Stimulated activated CD4-positive, alpha-beta T cell treated with anti-CD3 and anti-CD28 coated beads, TNF-alpha, amount 100 ng/mL, for 1 hour (primary cell): Measurements from ENCODE around the gene DIAPH1.

ENCODE experiments used
- DNase-seq, 3 donors: peaks; one replicate each; pipeline ENCODE4 v3.0.0-alpha.2; 2020; ENCODE audit warnings: low read depth in 3 of 3, low spot score in 1 of 3

Gene DIAPH1

DNA sequence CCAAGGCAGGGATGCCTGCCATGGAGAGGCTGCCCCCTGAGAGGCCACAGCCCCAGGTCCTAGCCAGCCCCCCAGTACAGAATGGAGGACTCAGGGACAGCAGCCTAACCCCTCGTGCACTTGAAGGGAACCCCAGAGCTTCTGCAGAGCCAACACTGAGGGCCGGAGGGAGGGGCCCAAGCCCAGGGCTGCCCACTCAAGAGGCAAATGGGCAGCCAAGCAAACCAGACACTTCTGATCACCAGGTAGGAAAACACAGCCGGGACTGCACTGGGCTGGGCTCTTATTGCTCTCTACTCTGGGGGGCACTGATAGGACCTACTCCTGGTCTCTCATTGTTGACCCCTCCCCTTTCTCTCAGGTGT, 21.2 kb upstream of the DIAPH1 start:
- DNase-seq: no peak

DNA sequence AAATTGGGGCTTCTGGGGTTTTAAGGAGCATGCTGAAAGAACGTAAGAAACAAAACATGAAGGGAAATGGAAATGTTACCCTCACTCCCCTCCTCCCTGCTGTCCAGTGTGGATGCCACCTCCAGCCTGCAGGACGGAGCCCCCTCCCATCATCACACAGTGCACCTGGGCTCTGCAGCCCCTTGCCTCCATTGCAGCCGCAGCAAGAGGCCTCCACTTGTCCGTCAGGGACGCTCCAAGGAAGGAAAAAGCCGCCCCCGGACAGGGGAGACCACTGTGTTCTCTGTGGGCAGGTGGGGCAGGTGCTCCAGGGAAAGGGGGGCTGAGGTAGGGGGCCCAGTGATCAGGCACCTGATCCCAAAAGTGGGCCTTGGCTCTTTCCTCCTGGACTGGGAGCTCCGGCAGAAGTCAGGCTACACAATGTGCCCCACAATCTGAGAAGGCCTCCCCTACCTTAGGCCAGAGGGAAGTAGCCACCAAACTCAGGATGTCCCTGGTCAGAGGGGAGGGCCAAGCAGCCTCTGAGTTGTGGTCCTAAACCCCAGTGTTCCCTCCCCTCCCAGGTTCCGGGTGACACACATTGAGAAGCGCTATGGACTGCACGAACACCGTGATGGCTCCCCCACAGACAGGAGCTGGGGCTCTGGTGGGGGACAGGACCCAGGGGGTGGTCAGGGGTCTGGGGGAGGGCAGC, 20.7 kb upstream of the DIAPH1 start:
- DNase-seq: no peak

DNA sequence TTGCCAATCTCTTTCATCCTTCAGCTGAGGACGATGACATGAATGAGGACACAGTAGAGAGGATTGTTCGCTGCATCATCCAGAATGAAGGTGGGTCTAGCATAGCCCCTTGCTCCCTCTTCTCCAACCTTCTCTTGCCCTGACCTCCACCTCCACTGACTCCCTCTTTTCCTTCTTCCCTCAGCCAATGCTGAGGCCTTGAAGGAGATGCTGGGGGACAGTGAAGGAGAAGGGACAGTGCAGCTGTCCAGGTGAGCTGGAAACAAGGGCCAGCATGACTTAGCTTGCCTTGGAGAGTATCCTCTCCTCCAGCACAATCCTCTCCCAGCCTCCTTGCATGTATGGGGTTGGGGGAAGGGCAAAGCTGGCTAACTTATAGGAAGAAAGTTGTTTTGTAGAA, 20.0 kb upstream of the DIAPH1 start:
- no peak for DNase-seq

DNA sequence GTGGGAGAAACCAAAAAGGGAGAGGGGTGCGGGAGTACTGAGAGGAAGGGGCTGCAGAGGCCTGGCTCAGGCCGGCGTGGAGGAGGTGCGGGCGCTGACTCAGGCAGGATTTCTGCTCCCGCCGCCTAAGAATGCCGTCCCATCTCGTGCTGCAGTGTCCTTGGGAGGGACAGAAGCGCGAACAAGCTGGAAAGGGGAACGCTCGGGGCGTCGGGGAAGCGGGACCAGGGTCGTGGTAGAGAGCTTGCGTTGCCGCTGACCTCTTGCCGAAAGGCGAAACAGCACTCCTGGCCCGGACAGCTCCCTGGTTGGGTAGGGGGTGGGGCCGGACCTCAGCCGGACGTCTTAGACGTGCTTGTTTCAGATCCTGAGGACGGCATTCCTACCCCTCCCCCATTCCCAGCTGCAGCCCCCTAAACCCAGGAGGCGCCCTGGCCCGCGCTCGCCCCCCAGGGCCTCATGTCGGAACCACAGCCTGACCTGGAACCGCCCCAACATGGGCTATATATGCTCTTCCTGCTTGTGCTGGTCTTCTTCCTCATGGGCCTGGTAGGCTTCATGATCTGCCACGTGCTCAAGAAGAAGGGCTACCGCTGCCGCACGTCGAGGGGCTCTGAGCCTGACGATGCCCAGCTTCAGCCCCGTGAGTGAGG, 19.1 kb upstream of the DIAPH1 start:
- peak in 1 of 3 donors; percentile 40 for DNase-seq

DNA sequence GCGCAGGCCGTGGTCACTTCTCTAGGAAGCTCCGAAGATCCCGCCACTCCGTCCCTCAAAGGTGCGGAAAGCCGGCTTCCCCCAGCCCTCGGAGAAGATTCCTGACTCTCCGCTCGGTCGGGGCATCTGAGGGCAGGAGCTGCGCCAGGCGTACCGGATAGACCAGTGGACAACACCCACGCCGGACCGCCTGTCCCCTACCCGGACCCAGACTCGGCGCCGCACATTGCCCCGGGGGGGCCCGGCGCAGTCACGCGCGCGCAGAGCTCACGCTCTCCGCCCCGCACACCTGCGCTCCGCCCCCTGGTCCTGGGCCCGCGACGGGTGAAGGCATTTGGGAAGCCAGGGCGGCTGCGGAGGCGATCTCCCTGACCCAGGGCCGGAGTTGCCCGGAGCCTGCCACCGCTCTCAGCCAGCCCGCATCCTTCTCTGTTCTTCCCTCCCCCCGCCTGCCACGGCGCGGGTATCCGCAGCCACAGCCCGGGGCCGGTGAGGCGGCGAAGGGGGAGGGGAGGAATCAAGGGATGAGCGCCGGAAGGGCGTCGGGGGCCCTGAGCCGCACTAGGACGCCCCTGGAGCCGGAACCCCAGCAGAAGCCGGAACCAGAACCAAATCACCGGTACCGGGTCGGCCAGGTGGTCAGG, 18.4 kb upstream of the DIAPH1 start:
- DNase-seq: peak in 2 of 3 donors; percentile 20 to 41

DNA sequence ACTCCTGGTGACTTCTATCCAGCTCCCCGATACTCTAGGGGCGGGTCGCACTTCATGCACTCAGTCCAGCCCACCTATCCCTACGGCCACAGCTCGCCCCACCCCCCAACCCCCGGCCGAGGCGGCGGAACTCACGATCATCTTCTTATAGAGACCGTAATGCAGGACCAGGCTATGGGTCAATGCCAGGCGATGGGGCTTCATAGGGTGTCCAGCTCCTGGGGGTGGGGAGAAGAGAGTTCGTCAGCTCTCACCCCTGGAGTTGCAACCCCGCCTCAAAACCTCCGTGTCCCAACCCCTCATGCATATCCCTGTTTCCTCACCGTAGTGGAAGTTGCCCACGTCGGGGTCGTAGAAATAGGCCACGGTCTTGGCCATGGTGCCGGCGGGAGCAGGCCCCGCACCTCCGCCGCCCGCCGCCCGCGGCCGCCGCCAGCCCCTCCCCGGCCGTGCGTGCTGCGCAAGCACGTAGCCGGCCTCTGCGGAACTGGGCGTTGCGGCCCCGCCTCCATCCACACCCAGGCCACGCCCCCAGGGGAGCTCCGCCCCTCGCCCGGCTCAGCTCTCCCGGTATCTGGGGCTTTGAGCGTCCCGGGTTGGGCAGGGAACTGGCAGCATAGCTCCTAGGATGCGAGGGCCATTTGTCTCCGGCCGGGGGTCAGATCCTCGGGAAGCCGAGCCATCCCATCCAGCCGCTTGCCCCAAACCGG, 17.8 kb upstream of the DIAPH1 start, which contains the start of the genes HDAC3 and RELL2:
Gene HDAC3 (minus strand): TSS at position 437 of the 710 bp plus-strand sequence. CDS start 59 bp downstream, at position 378.
Gene RELL2 (plus strand): TSS at position 585 of the 710 bp plus-strand sequence. CDS start 1,229 bp downstream, outside the sequence.
- DNase-seq: peak; percentile 77 to 98 (median 88)

DNA sequence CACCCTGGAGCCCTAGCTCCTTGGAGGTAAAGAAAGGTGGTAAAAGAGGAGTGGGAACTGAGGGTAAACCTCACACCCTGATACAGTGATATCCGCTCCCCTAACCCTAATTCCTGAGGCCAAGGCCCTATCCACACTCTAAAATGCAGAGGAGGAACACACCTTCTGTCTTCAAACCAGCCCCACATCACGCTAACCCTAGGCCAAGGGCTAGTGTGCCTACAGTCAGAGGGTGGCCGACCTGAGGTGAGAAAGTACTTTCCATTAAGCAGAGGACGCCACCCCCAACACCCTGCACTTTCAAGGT, 17.3 kb upstream of the DIAPH1 start:
- DNase-seq: no peak

DNA sequence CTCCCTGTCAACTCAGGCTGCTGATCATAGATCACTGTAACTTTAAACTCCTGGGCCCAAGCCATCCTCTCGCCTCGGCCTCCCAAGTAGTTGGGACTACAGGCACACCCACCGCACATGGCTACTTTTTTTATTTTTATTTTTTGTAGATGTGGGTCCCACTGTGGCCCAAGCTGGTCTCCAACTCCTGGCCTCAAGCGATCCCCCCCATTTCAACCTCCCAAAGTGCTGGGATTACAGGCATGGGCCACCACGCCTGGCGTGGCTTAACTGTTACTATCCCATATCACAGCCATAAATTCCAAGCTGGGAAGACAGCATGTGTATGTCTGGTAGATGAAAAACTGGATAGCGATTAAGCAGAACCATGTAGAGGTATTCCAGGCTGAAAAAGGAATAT, 16.8 kb upstream of the DIAPH1 start:
- no peak for DNase-seq

DNA sequence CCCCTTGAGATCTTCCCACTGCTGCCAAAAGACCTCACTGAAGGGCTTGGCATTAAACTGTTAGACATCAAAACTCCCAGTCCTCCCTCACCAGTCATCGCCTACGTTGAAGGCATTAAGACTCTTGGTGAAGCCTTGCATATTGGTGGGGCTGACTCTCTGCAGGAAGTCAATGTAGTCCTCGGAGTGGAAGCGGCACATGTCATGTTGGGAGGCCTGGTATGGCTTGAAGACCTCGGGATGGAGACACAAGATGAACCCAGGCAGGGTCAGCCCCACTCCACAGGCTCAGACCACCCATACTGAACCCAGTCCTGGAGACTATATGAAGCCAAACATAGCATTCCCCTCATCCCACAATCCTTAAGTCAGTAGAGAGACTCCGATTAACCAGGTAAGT, 15.9 kb upstream of the DIAPH1 start:
- DNase-seq: no peak

DNA sequence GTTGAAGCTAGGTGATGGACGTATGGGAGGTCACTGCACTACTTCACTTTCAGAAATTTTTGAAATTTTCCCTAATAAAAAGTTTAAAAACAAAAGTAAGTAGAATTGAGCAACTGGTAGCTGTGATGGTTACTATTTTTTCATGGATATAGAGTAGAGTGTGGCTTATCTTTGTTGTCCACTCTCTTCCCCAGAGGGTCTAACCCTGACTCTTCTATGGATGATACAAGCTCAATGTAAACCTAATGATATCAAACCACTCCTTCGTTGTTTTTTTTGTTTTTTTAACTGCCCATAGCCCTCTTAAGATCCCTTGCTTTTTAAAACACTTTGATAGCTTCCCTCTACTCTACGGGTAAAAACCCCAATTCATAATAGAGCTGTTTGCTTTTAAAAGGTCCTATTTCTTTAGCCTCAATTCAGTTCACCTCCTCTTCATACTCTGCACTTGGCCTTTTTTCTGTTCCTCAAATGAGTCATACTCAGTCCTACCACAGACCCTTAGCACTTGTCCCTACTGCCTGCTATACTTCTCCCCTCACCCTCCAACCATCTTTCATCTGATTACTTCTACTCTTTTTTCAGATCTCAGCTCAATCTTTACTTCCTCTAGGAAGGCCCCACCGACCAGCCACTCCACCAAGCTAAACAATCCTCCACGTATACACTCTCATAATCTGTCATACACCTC, 15.2 kb upstream of the DIAPH1 start:
- no peak for DNase-seq

DNA sequence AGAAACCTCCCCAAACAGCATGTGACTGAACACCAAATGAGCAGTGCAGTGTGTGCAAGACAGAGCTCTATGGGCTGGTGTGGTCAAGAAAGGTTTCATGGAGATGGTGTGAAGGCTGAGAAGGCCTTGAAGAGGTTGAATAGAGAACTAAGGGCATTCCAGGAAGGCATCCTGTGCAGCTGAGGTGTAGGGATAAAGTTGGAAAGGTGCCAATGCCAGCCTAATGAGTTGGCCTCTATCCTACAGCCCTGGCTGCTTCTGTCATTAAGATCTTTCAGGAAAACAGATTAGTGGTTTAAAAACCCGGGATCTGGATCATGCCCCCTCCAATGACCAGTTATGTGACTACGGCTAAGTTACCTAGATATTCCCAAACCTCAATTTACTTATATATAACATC, 13.8 kb upstream of the DIAPH1 start:
- no peak for DNase-seq

DNA sequence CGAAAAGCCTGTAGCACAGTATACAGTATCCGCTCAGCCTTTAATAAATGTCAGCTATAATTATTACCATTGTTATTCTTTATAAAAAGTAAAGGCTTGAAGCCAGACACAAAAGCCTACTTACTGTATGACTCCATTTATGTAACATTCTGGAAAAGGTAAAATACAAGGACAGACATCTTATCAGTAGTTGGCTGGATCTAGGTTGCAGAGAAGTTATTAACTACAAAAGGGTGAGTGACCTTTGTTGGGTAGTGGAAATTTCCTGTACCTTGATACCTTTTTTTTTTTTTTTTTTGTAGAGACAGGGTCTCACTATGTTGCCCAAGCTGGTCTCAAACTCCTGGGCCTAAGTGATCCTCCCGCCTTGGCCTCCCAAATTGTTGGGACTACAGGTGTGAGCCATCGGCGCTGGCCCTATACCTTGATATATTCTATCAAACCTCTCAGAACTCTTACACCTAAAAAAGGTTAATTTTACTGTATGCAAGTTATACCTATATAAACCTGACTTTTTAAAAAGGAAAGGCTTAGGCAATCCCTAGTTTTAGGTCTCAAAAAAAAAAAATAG, 11.9 kb upstream of the DIAPH1 start:
- DNase-seq: no peak

DNA sequence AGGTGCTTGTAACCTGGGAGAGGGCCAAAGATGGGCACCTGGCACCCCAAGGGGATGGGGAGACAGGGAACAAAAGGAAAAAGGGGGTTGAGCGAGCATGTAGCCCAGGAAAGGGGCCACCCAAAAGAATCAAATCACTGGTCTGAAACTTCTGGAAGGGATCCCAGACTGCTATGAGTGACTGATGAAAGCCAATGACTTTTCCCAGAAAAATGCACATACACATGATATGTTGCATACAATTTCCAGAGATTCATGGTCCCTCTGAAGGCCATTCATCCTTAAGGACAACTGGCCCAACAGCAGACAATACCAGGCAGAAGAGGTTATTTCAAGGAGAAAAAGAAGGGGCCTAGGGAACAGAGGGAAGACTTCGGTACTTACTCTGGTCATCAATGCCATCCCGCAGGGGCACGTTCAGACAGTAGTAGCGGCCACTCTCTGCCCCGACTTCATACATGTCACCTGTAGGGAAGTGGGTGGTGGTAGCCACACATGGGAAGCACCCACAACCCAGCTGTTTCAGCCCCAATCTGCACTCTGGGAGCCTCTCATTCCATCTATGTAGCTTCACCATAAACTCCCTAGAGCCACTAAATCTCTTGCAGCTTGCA, 9.5 kb upstream of the DIAPH1 start:
- no peak for DNase-seq

DNA sequence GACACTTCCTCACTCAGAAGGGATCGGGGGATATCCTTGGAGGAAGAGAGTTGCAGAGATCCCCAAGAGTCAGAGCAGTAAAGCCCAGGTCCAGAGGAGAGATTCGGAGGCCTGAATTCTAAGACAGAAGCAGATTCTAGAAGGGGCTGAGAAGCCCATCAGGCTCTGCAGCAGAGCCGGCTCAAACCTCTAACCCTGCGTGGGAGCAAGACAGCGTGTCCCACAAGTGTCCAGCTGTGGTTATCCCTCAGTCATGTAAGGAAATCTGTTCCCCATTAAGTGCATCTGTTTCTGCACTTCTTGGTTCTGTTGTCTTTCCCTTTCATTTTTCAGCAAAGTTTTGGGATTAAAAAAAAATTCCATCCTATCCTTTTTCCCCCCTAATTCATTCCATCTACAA, 4.8 kb upstream of the DIAPH1 start:
- DNase-seq: no peak

DNA sequence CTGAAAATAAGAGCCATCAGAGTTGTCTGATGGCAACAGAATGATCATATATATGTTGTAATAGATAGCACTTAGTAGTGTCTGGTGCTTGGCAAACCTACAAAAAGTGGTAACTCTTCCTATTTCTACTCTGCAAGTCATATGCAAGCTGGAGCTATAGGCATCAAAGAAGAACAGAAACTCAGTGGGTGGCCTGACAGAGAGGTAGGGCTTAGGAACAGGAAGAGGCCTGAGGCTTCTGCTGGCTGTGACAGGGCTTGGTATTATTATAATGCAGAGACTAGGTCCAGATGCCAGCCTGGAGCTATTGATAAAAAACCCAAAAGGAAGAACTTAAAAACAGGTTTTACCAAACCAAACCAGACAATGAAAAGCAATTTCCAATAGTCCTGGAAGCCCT, 4.4 kb upstream of the DIAPH1 start:
- no peak for DNase-seq

DNA sequence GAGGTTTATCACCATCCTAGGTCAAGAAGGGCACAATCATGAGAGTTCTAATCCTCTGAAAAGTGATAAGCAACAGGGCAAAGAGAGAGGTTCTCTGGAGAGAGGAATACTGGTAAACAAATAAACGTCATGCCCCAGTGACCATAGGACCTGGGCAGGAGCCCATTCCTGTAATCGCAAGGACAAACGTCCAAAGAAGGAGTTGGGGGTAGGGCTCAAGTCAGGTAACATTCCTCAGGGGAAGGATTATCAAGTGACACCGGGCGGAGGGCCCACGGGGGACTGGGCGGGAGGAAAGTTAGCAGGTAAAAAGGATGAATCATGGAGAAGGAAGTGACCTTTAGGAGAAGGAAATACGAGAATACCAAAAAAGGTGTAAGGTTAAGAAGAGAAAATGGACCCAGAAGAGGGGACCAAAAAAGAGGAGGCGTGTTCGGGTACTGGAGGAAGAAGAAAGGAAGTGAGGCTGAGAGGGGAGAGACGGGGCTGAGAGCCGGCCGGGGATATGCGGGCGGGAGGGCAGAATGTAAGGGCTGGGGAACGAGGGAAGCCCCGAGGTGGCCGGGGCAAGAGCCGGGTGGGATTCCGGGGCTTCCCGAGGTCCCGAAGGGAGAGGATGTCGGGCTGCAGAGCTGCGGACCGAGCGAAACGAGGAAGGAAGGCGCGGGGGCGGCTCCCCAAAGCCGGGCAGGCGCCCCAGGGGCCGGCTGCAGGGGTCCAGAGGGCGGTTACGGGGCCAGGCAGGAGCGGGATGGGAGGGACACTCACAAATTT, 583 bp downstream of the DIAPH1 start:
- peak in 1 of 3 donors; percentile 27 for DNase-seq

DNA sequence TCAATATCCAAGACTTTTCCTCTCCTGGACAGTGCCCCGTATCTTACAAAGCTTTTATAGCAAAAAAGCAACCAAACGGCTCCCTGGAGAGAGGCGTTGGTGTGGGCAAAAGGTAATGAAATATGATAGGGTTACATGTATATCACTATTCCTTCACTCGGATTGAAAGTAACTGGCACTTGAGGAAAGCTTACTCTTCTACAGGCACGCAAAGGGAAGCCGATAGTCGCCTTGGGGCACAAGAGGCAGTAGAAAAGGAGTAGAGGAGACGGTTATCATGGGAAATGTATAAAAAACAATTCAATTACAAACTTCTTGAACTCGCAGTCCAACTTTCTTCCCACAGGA, 1.1 kb downstream of the DIAPH1 start:
- no peak for DNase-seq

DNA sequence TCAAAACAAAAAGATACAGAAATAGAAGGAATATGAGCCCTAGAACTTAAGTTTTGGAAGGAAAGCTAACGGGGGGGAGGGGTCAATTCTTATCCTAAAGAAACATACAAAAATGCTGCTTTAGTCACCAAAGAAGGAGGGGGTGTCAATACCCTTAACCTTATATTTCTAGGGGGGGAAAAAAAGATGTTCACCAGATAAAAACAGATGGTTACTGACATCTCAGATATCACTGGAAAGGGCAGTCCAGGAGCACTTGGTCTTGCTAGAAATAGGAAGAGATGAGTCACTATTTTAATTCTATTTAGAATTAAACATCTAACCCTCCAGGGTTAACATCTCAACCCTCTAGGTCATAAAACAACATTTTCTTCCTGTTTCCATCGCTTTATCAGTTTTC, 1.7 kb downstream of the DIAPH1 start:
- DNase-seq: no peak

DNA sequence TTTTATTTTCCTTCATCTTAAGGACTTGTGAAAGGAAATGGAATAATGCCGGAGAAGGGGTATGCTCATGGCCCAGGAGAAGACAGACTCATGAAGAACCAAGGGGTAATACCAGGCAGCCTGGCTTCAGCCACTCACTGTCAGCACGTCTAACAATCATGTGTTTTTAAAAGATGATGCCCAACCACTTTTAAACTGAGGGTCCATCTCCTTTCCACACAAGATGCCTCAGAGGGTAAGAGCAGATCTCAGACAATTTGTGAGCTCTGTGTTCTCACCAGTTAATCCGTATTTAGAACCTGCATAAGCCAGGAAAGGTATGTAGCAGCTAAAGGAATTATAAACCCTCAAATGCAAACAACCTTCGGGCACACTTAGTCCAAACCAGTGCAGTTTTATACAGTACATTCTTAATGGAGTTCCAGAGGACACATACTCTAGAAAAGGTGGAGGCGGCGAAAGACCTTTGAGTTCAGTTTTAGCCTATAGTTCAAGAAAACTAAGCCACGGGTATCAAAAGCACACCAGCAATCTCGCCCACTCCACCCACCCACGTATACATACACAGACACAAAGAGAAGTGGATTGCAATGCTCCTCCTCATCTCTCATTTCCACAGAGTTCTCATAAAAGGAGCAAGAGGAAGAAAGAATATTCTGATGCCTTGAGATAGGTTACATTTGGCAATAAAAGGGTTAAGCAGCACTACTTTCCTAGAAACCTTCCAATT, 2.6 kb downstream of the DIAPH1 start:
- DNase-seq: no peak
